ENCODE measurements around the gene GPRC5D.

The GPRC5D gene

DNA sequence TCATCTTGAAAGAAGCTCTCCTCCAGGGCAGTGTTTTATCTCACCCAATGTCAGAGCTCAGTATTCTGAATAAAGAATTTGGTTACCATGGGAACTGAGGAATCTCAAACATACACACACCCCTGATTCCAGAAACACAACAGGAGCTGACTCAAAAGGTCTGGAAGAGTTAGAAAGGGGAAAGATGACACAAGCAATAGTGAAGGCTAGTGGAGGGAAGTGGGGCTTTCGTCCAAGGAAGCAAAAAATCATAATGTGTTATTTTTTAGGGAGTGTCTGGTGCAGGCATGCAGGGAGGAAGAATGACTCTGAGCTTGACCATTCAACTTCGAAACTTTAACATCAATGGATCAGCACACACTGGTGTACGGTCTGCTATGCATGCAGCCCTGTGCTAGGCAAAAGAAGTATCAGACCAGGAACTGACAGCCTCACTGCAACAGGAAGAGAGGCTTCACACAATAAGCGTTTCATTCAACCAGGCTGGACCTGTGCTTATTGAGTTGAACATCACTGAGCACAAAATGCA, 27.8 kb upstream of the GPRC5D start:
- DNase-seq (ENCODE audit: low read depth): peak; percentile 96

- DNase-seq (ENCODE audit: low read depth): peak; percentile 15
Measured at GRCh38 chr12:12979126-12979525, 27.2 kb upstream of the GPRC5D start.

DNA sequence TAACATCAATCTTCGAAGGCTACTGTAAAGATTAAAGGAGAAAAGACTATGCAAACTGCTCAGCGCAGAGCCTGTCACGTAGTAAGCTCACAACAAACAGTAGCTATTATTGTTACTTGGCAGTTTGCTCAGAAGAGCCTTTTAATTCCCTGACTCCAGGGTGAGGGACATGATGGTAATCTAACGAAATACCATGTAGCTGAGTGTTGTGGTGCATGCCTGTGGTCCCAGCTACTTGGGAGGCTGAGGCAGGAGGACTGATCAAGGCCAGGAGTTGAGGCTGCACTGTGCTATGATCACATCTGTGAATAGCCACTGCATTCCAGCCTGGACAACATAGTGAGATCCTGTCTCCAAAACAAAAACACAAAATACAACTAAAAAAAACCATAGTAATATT, 25.3 kb upstream of the GPRC5D start:
- DNase-seq (ENCODE audit: low read depth): peak; percentile 32

- peak; percentile 96 for DNase-seq (ENCODE audit: low read depth)
Measured at GRCh38 chr12:12976366-12976765, 24.4 kb upstream of the GPRC5D start.

- peak; percentile 72 for DNase-seq (ENCODE audit: low read depth)
Measured at GRCh38 chr12:12975322-12976077, 23.5 kb upstream of the GPRC5D start.

- no peak for DNase-seq (ENCODE audit: low read depth)
Measured at GRCh38 chr12:12974211-12974610, 22.2 kb upstream of the GPRC5D start.

DNA sequence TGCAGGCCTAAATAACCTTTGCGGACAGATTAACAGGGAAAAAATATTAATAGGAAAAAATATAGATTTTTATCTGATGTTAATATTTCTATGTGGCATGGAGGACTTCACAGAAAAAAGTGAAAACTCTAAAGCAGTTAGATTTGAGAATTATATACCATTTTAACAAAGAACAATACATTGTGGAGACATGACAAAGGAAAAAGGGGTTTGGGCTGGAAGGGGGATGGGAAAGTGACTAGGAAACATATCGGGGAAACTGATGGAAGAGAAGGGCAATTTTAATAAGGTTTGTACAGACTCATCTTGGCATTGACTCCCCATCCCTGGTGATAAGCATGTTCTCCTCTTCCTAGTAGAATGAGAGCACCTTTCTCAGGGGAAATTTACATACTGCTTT, 21.0 kb upstream of the GPRC5D start:
- no peak for DNase-seq (ENCODE audit: low read depth)

DNA sequence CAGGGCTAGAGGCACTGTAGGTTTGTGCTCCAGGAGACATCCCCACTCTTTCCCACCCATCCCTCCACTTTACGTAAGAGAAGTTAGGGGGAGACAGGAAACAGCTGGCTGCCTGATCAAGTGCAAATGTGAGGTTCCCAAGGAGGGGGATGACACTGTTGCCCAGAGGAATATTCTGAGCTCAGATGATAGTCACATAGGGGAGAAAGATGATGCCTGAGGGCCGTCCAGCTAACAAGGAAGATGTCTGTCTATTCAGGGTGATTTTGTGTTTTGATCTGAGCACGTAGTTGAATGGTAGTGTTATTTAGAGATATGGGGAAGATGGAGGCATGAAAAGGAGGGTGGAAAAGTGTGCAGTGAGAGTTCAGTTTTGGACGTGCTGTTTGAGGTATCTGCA, 13.9 kb upstream of the GPRC5D start:
- DNase-seq (ENCODE audit: low read depth): no peak

DNA sequence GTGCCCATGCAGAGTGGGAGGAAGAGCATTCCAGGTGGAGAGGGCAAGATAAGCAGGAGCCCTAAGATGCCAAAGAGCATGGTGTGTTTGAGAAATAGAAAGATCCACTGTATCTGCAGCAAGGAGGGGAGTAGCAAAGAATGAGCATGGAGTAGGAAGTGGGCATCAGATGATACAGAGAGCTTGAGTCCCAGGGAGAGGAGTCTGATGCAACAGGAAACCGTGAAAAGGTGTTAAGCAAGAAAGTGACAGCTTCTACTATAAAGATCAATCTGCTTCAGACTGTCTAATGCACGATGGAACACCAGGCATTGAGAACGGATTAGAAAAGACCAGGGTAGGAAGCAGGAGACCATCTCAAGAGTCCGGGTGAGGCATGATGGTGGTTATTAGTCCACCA, 12.3 kb upstream of the GPRC5D start:
- DNase-seq (ENCODE audit: low read depth): no peak

- no peak for DNase-seq (ENCODE audit: low read depth)
Measured at GRCh38 chr12:12960639-12961209, 8.8 kb upstream of the GPRC5D start.

DNA sequence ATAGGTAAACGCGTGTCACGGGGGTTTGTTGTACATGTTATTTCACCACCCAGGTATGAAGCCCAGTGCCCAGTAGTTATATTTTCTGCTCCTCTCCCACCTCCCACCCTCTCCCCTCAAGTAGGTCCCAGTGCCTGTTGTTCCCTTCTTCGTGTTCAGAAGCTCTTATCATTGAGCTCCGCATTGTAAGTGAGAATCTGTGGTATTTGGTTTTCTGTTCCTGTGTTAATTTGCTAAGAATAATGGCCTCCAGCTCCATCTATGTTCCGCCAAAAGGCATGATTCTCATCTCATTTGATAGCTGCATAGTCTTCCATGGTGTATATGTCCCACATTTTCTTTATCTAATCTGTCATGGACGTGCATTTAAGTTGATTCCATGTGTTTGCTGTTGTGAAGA, 6.9 kb upstream of the GPRC5D start:
- no peak for DNase-seq (ENCODE audit: low read depth)

DNA sequence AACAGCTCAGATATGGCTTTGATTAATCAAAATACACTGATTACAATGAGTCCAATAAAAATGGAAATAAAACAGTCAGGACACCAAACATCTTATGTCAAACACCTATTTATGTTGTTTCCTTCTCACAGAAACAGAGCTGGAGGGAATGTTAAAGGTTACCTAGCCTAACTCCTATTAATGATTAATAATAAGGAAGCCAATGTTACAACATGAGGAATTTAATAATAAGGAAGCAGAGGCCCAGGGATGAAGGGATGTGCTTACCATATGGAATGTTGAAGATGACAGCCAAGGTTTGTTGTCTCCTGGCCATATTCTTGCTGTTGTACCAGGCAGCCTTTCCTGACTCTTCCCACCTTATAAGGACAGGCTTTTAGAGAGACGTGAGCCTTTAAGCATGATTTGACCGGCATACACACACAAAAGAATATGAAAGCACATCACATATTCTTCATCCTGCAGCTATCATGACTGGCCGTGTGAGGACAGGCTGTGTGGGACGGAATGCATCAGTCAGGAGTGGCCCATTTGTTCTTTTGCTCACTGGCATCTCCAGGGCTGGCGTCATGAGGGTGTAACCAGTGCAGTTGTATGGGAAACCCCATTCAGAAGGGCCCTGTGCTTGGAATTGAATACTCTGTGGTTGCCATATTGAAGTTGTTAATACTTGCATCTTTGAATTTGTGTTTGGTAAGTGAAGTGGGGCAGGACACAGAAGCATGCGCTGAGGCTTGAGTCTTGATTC, 3.1 kb upstream of the GPRC5D start:
- DNase-seq (ENCODE audit: low read depth): no peak

DNA sequence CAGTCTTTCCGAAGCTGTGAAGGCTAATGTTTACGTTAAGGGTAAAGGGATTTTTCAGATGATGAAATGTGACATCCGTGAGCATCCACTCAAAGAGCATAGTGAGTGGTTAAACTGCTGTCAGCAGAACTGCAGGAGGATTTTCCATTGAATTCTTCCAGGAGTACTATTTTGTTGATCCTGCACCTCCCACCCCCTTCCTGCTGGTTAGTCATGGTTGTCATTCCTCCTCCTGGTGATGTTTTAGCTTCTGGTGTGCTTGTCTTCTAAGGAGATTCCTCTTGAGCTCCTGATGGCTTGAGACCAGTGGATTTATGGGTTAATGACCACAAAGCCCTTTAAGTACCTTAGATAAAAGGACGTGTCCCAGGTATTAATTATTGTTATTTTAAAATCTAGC, 2.4 kb upstream of the GPRC5D start:
- DNase-seq (ENCODE audit: low read depth): no peak

DNA sequence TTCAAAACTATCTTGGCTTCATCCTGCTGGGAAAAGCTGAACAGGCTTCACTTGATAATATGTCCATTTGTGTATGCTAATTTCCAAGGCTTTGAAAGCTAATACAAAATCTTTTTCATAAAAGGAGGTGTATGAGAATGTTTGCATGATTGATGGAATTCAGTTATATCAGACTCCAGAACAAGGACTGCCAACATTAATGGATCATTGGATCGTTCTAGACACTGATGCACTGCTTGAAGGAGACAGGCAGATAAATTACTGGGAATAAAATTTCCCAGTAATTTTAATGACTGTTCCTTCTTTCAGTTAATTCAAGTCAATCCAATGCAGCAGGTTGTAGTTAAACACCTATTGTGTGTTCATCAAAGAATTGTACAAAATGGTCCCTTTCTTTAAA, 466 bp downstream of the GPRC5D start:
- DNase-seq (ENCODE audit: low read depth): no peak

DNA sequence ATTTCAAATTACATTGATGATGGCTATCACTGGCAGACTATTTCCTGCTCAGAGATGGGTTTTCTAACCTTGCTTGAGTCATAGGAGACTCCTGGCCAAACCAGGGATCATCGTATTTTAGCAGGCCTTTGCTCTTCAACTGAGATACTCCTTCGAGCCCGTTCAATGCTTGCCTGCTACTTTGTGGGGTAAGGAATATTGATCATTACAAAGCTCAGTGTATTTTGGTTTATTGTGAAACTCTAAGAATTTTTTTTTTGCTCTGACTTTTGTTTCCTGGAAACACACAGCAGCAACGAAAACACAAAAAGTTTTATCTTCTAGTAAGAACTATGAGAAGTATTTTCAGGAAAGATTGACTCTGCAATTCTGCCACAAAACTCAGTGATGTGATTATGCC, 4.1 kb downstream of the GPRC5D start:
- no peak for DNase-seq (ENCODE audit: low read depth)

GRCh38 chr12:12946686-12947355, 5.1 kb downstream of the GPRC5D start:
- no peak for DNase-seq (ENCODE audit: low read depth)

DNA sequence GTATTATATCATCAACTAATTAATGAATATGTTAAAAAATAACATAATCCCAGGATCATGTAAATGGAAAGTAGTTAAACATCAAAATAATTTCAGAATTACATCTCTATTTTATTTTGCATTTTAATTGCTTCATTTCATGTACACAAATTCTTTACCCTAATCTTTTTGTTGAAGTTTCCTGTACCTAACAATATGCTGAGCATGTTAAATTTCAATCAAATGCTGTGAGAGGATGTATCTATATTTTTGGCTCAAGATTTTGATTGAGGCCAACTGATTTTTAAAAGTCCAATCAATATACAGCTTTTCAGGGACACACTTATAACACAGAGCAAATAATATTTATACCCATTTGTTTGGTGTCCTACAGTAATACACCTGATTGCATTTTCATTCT, 6.4 kb downstream of the GPRC5D start:
- DNase-seq (ENCODE audit: low read depth): no peak

DNA sequence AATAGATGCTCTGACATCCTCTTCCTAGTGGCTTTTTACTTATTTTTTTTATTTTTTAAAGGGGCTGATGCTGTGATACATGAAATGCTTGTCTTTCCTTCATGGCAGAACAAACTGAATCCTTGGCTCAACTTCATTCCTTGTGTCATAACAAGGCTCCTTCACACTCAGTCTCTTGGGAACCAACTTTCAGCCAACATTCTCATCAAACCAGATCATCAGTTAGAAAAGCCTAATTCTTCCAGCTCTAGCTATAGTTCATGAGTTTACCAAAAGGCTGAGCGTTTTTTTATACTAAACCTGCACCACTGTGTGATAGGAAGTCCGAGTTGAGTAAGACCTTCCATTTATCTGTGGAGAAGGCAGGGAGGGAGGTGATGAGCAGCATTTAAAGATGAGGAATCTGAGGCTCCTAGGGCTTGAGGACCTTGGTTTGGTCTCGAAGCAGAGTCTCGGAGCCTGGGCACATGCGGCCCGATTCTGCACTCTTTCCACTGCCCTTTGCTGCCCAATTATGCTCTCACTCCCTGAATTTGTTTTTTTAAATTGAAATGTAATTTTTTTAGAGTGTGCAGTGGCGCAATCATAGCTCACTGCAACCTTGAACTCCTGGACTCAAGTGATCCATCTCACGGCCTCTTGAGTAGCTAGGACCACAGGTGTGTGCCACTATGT, 8.2 kb downstream of the GPRC5D start:
- DNase-seq (ENCODE audit: low read depth): no peak

GRCh38 chr12:12941450-12942350, 10.3 kb downstream of the GPRC5D start:
- DNase-seq (ENCODE audit: low read depth): no peak

GRCh38 chr12:12939888-12940287, 12.1 kb downstream of the GPRC5D start:
- no peak for DNase-seq (ENCODE audit: low read depth)

DNA sequence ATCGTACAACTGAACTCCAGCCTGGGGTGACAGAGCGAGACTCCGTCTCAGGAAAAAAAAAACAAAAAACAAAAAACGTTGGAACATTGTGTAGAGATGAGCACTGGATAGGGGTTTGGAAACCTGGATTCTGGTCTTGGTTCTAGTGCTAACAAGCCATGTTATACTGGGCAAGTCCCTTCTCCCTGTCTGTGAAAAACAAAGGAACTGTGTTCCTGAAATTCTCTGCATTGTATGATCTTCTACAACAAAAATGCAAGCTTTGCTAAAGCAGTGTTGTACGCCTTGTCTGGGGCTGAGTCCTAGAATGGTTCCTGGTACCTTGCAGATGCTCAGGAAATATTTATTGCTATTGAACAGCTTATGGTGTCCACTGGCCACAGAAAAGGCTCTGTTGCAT, 13.4 kb downstream of the GPRC5D start:
- no peak for DNase-seq (ENCODE audit: low read depth)

Data from ELR (cell line).